ENCODE results near the gene CSTPP1. TPM values are rescaled to one million over a fixed set of nuclear protein-coding genes. Genes with fewer than 3 reads are reported as not detected.

CSTPP1 gene
- total RNA-seq, 5 donors from 2014 or later (not counting 1 experiment from before 2014, with no cell fraction given): 13.3 to 16.9 (median 15.0) TPM

GRCh38 chr11:46914910-46915309 lies 21.7 kb upstream of the CSTPP1 start:
- ATAC-seq (replicated peaks in 1 of 4) (no peak), DNase-seq (no peak)
- H3K27me3 Mint-ChIP-seq: peaks cover 70 to 72% of the 10 kb centered on the region in 2 donors
- 80% methylated on average over 5 of the region's 7 CpGs for WGBS (ENCODE audit: insufficient coverage)
- no peak overlapping the region for H3K4me3 ChIP-seq (ENCODE audit: control insufficient read depth in 1 of 2, extremely low read depth in 1 of 2, low read length in 1 of 2)
- H3K27ac Mint-ChIP-seq: peak overlapping the region in 1 of 2 donors; percentile 23
- peaks cover 5 to 27% of the 10 kb centered on the region in 2 experiments for H3K4me1 ChIP-seq (ENCODE audit: control insufficient read depth in 1 of 2, extremely low read depth in 1 of 2, insufficient read depth in 2 of 2, low read length in 2 of 2)
- peaks cover 0 to 65% of the 10 kb centered on the region in 2 experiments for H3K27me3 ChIP-seq (replicated peaks in 1 of 2; ENCODE audit: control insufficient read depth in 2 of 2, extremely low read depth in 1 of 2, insufficient read depth in 2 of 2, low read length in 1 of 2)
- H3K4me1 Mint-ChIP-seq: peaks cover 25 to 28% (median 27%) of the 10 kb centered on the region in 3 donors
- no peaks in the 10 kb centered on the region for H3K9me3 Mint-ChIP-seq
- H3K36me3 ChIP-seq (ENCODE audit: control insufficient read depth in 2 of 2, extremely low read depth in 1 of 2, insufficient read depth in 1 of 2, low read length in 1 of 2): no peaks in the 10 kb centered on the region
- ChIA-PET POLR2A (interaction anchor here (0.6 kb wide), 2 partner anchors 321 to 1649 kb away, joined by 3 read pairs; no protein-coding TSS in a partner anchor), CTCF (no interaction called here)
- H3K4me3 Mint-ChIP-seq: no peak overlapping the region
- H3K27ac ChIP-seq (ENCODE audit: low read length): no peak overlapping the region
- no peaks in the 10 kb centered on the region for H3K9me3 ChIP-seq
- H3K36me3 Mint-ChIP-seq: no peaks in the 10 kb centered on the region

DNA sequence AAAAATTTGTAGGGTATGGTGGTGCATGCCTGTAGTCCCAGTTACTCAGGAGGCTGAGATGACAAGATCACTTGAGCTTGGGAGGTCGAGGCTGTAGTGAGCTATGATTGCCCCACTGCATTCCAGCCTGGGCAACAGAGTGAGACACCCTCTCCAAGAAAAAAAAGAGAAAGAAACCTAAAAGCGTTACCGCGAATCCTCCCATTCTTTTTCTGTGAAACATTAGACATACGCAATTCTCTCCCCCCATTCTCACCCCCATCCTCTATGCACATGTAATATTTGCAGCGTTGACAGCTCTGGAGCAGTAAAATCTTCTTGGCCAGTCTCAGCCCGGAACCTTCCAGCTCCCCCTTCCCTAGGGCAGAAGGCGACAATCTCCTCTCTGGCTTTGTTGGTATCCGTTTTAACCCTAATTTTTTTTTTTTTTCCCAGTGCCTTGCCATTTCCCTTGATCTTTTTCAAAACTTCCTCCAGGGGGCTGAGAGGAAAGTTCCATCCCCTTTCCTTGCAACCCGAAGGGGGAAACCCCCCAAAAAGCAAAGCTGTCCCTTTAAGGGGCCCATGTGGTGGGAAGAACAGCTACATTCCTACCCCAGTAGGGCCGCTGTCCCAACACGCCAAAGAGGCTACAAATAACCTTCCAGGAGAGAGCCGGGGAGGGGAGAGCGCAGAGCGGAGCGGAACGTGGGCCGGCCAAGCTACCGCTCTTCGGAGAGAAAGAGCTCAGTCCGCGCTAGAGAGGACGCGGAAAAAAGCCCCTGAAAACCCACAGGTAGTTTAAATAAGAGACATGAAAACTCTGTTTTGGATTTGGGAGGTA lies 20.1 kb upstream of the CSTPP1 start:
- WGBS (ENCODE audit: insufficient coverage): 7% methylated on average over 11 of the region's 24 CpGs
- Histone ChIP-seq H3K27me3 (replicated peaks in 1 of 2; ENCODE audit: control insufficient read depth in 2 of 2, extremely low read depth in 1 of 2, insufficient read depth in 2 of 2, low read length in 1 of 2) (peaks cover 0 to 66% of the 10 kb centered on the region in 2 experiments), H3K4me1 (ENCODE audit: control insufficient read depth in 1 of 2, extremely low read depth in 1 of 2, insufficient read depth in 2 of 2, low read length in 2 of 2) (peaks cover 5 to 27% of the 10 kb centered on the region in 2 experiments), H3K9me3 (no peaks in the 10 kb centered on the region), H3K36me3 (ENCODE audit: control insufficient read depth in 2 of 2, extremely low read depth in 1 of 2, insufficient read depth in 1 of 2, low read length in 1 of 2) (no peaks in the 10 kb centered on the region), H3K27ac (ENCODE audit: low read length) (no peak overlapping the region), H3K4me3 (ENCODE audit: control insufficient read depth in 1 of 2, extremely low read depth in 1 of 2, low read length in 1 of 2) (peak overlapping the region; percentile 29 to 68)
- Mint-ChIP-seq H3K27me3 (peaks cover 62 to 74% of the 10 kb centered on the region in 2 donors), H3K4me3 (peak overlapping the region; percentile 70 to 81 (median 73)), H3K4me1 (peaks cover 25 to 29% (median 28%) of the 10 kb centered on the region in 3 donors), H3K27ac (peak overlapping the region in 1 of 2 donors; percentile 57), H3K9me3 (no peaks in the 10 kb centered on the region), H3K36me3 (no peaks in the 10 kb centered on the region)
- ChIA-PET POLR2A (interaction anchor here in 1 of 2 donors (0.6 kb wide), 2 partner anchors 9 kb away, joined by 4 to 6 read pairs; no protein-coding TSS in a partner anchor), CTCF (interaction anchor here (0.7 to 1.2 kb wide), 5 partner anchors 13 to 908 kb away, joined by 3 read pairs; no protein-coding TSS in a partner anchor)
- DNase-seq (peak in 3 of 35 experiments; percentile 6 to 13 (median 9)), ATAC-seq (replicated peaks in 1 of 4) (peak in 3 of 4 experiments; percentile 43 to 48 (median 45))

DNA sequence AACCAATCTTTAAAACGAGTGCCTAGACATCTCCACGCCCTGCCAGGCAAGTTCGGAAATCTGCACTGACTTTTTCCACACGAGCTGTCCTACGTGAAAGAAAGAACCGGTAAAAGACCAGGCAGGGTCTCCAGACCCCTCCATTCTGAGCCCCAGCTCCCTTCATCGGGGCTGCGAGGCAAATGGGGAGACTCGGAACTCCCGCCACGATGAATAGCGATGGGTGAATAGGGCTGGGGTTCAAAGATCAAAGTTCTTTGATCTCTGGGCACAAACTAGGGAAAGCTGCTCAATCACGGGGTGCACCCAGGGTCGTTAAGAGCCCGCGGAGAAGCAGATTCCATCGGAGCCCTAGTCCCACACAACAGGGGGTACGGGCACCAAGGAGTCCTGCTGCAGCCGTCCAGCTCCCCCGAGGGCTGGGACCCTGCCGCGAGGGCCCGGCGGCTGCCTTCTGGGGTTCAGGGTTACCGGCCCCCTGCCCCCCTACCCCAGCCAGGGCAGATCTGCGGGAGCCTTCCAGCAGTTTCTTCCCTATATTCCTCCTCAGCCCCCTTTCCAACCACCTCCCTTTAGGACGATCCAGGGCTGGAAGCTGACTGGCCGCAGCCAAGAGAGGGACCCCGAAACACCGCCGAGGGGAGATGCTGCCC lies 19.3 kb upstream of the CSTPP1 start:
- DNase-seq (peak in 3 of 35 experiments; percentile 17 to 38 (median 18)), ATAC-seq (replicated peaks in 1 of 4) (peak in 3 of 4 experiments; percentile 15 to 31 (median 25))
- H3K4me1 ChIP-seq (ENCODE audit: control insufficient read depth in 1 of 2, extremely low read depth in 1 of 2, insufficient read depth in 2 of 2, low read length in 2 of 2): peaks cover 5 to 27% of the 10 kb centered on the region in 2 experiments
- 2% methylated on average over 26 of the region's 31 CpGs for WGBS (ENCODE audit: insufficient coverage)
- no peaks in the 10 kb centered on the region for H3K9me3 ChIP-seq
- peak overlapping the region; percentile 29 to 68 for H3K4me3 ChIP-seq (ENCODE audit: control insufficient read depth in 1 of 2, extremely low read depth in 1 of 2, low read length in 1 of 2)
- no peaks in the 10 kb centered on the region for H3K9me3 Mint-ChIP-seq
- H3K27ac Mint-ChIP-seq: no peak overlapping the region
- peaks cover 25 to 29% (median 28%) of the 10 kb centered on the region in 3 donors for H3K4me1 Mint-ChIP-seq
- peaks cover 59 to 70% of the 10 kb centered on the region in 2 donors for H3K27me3 Mint-ChIP-seq
- H3K4me3 Mint-ChIP-seq: peak overlapping the region; percentile 70 to 81 (median 73)
- H3K27me3 ChIP-seq (replicated peaks in 1 of 2; ENCODE audit: control insufficient read depth in 2 of 2, extremely low read depth in 1 of 2, insufficient read depth in 2 of 2, low read length in 1 of 2): peaks cover 0 to 63% of the 10 kb centered on the region in 2 experiments
- no peaks in the 10 kb centered on the region for H3K36me3 Mint-ChIP-seq
- no peak overlapping the region for H3K27ac ChIP-seq (ENCODE audit: low read length)
- no peaks in the 10 kb centered on the region for H3K36me3 ChIP-seq (ENCODE audit: control insufficient read depth in 2 of 2, extremely low read depth in 1 of 2, insufficient read depth in 1 of 2, low read length in 1 of 2)
- POLR2A ChIA-PET: interaction anchor here in 1 of 2 donors (0.6 kb wide), 1 partner anchor 9 kb away, joined by 4 read pairs; no protein-coding TSS in a partner anchor
- CTCF ChIA-PET: interaction anchor here (0.7 to 1.2 kb wide), 3 partner anchors 31 to 537 kb away, joined by 3 read pairs; no protein-coding TSS in a partner anchor

DNA sequence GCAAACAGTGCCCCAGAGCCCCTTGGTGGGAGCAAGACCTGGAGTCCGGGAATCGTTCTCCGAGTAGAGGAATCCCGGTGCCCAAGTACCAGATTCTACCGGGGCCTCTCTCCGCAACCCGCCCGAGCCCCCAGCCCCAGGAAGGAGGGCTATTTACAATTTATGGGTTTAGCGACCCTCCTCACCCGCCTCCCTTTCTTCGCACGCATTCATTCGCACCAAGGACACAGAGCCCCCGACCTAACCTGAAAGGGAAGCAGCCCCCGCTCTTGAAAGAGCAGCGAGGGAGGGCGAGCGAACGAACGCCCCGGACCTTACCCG lies 18.8 kb upstream of the CSTPP1 start:
- 3% methylated on average over 13 of the region's 22 CpGs for WGBS (ENCODE audit: insufficient coverage)
- POLR2A ChIA-PET: no interaction called here
- H3K27me3 Mint-ChIP-seq: peaks cover 56 to 65% of the 10 kb centered on the region in 2 donors
- DNase-seq: peak in 1 of 35 experiments; percentile 14
- peaks cover 5 to 27% of the 10 kb centered on the region in 2 experiments for H3K4me1 ChIP-seq (ENCODE audit: control insufficient read depth in 1 of 2, extremely low read depth in 1 of 2, insufficient read depth in 2 of 2, low read length in 2 of 2)
- no peaks in the 10 kb centered on the region for H3K36me3 Mint-ChIP-seq
- no peak for ATAC-seq (replicated peaks in 1 of 4)
- H3K27ac ChIP-seq (ENCODE audit: low read length): no peak overlapping the region
- no peaks in the 10 kb centered on the region for H3K9me3 ChIP-seq
- no peaks in the 10 kb centered on the region for H3K9me3 Mint-ChIP-seq
- peaks cover 25 to 29% (median 28%) of the 10 kb centered on the region in 3 donors for H3K4me1 Mint-ChIP-seq
- H3K4me3 ChIP-seq (ENCODE audit: control insufficient read depth in 1 of 2, extremely low read depth in 1 of 2, low read length in 1 of 2): peak overlapping the region; percentile 29 to 68
- H3K36me3 ChIP-seq (ENCODE audit: control insufficient read depth in 2 of 2, extremely low read depth in 1 of 2, insufficient read depth in 1 of 2, low read length in 1 of 2): no peaks in the 10 kb centered on the region
- CTCF ChIA-PET: no interaction called here
- no peak overlapping the region for H3K27ac Mint-ChIP-seq
- peaks cover 0 to 58% of the 10 kb centered on the region in 2 experiments for H3K27me3 ChIP-seq (replicated peaks in 1 of 2; ENCODE audit: control insufficient read depth in 2 of 2, extremely low read depth in 1 of 2, insufficient read depth in 2 of 2, low read length in 1 of 2)
- H3K4me3 Mint-ChIP-seq: peak overlapping the region; percentile 69 to 81 (median 69)

- POLR2A ChIA-PET: no interaction called here
- Histone ChIP-seq H3K4me1 (ENCODE audit: control insufficient read depth in 1 of 2, extremely low read depth in 1 of 2, insufficient read depth in 2 of 2, low read length in 2 of 2) (peaks cover 5 to 27% of the 10 kb centered on the region in 2 experiments), H3K27ac (ENCODE audit: low read length) (no peak within 1 kb of the TSS), H3K9me3 (no peaks in the 10 kb centered on the region), H3K27me3 (replicated peaks in 1 of 2; ENCODE audit: control insufficient read depth in 2 of 2, extremely low read depth in 1 of 2, insufficient read depth in 2 of 2, low read length in 1 of 2) (peaks cover 0 to 53% of the 10 kb centered on the region in 2 experiments), H3K36me3 (ENCODE audit: control insufficient read depth in 2 of 2, extremely low read depth in 1 of 2, insufficient read depth in 1 of 2, low read length in 1 of 2) (no peaks in the 10 kb centered on the region), H3K4me3 (ENCODE audit: control insufficient read depth in 1 of 2, extremely low read depth in 1 of 2, low read length in 1 of 2) (peak within 1 kb of the TSS; percentile 29 to 68)
- Mint-ChIP-seq H3K27ac (peak within 1 kb of the TSS in 1 of 2 donors; percentile 21), H3K27me3 (peaks cover 51 to 60% of the 10 kb centered on the region in 2 donors), H3K4me1 (peaks cover 25 to 29% (median 28%) of the 10 kb centered on the region in 3 donors), H3K36me3 (no peaks in the 10 kb centered on the region), H3K4me3 (peak within 1 kb of the TSS; percentile 73 to 81 (median 73)), H3K9me3 (no peaks in the 10 kb centered on the region)
- DNase-seq: peak in 9 of 35 experiments; percentile 5 to 55 (median 19)
- peak; percentile 56 to 65 (median 63) for ATAC-seq (replicated peaks in 1 of 4)
- under 1% methylated on average over 88 of the region's 97 CpGs for WGBS (ENCODE audit: insufficient coverage)
- CTCF ChIA-PET: interaction anchor here in 1 of 2 donors (0.6 kb wide), 1 partner anchor 538 kb away, joined by 5 read pairs; no protein-coding TSS in a partner anchor
These were observed 18.3 kb upstream of the CSTPP1 start, which contains the start of gene LRP4 for GRCh38 chr11:46918083-46918787. TSS of gene LRP4 (minus strand) at chr11:46918550. CDS start at chr11:46918379, 171 bp downstream.

All from T-cell (primary cell).